Amniotic epithelial cell (primary cell): ENCODE measurements around the gene IMPG2.
A peak's percentile ranks its signal among the peaks of the same experiment; 100 is the strongest.

Experiments used
- DNase-seq: peaks from one replicate; pipeline ENCODE4 v3.0.0-alpha.2; 2010; ENCODE audit warnings: low read depth

IMPG2 gene

DNA sequence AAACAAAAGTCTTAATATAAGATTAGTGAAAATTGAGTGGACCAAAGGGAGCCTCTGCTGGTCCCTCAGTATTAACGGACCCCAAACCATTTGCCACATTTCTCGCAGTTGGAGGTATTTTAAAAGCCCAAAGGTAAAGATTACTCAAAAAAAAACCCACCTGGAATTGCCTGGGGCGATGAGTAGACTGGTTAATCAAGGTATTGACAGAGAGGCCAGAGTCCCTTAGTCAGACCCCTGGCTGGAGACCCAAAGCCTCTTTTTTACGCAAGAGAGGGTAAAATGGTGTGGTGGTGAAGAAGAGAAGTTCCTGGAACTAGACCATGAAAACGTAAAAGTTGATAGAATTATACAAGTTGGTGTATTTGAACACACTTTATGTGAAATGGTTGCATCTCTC is 137.2 kb downstream of the IMPG2 start:
- DNase-seq = no peak

DNA sequence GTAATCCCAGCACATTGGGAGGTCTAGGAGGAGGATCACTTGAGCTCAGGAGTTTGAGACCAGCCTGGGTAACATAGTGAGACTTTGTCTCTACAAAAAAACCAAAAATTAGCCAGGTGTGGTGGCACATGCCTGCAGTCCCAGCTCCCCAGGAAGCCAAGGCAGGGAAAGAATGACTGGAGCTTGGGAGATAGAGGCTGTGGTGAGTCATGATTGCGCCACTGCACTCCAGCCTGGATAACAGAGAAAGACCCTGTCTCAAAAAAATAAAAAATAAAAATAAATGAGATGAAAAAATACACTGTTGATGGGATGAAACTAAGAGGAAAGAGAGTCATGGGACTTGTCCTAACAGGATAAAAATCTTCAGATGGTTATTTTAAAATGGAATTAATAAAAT is 137.6 kb downstream of the IMPG2 start:
- DNase-seq = peak; percentile 73

DNA sequence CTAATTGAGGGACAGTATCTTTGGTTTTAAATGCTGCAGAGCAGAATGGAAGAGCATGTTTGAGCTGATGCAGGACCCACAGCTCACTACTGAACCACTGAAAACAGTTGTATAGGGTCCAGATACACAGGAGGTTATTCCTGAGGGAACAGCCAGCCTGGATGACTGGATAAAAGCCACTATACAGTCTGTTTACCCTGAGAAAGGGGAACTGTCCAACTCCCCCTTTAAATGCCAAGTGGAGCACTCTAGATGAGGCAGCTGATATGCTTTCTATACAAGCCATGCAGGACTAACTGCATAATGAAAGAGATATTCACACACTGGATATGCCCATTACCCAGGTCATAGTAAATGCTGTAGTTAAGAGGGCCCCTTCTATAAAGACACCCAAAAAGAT is 138.6 kb downstream of the IMPG2 start:
- DNase-seq = no peak

DNA sequence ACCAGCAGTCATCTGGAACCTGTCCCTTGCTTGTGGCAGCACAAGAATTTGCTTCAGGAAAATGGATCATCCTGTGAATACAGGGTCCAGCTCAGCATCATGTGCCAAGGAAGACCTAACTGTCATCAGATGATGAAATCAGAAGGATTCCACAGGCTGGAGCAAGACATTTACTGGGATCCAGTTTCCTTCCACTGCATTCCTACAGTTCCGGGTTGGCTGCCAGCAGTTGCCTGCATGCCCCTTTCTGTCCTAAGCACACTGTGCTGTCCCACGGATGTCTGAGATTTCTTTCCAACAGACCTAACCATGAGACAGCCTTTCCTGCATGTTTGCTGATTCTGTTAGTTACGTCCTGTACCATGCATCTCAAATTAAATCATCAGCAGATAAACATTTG is 140.7 kb downstream of the IMPG2 start:
- DNase-seq = peak; percentile 70

DNA sequence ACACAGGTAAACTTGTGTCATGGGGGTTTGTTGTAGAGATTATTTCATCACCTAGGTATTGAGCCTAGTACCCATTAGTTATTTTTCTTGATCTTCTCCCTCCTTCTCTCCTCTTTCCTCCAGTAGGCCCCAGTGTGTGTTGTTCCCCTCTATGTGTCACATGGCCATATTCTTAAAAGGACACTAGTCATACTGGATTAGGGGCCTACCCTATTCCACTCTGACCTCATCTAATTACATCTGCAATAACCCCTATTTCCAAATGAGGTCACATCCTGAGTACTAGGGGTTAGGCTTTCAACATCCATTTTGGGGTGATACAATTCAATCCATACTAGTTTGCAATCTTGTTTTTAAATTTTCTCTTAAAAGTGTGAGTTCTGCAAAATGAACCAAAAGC is 142.8 kb downstream of the IMPG2 start:
- no peak for DNase-seq
